Body of pancreas (tissue), 4 donors: ENCODE results near the gene LPCAT1. TPM values are rescaled to one million over a fixed set of nuclear protein-coding genes. Genes with fewer than 3 reads are reported as not detected.
"Not testable (repeated sequence)": the region's sequence is repeated elsewhere in the genome, so short reads cannot be mapped to it uniquely, and the experiment has no call there.

Source experiments
- ATAC-seq: fragments of 150-250 bp; one replicate; pipeline ENCODE4 v1.9.1; 2016
- DNase-seq, 4 donors: peaks; one replicate each; pipeline ENCODE4 v3.0.0-alpha.2; 2019
- H3K27ac ChIP-seq, 4 donors: fragments of 200-600 bp; sonication (generic); 1 replicate in 3 of 4; 2 replicates in 1 of 4; pipeline versions ENCODE4 v1.5.1 to v1.6.1; 2016 to 2019; ENCODE audit warnings: mild to moderate bottlenecking in 1 of 4, mixed read lengths in 1 of 4, moderate library complexity in 1 of 4
- H3K27me3 ChIP-seq, 2 donors: fragments of 200-600 bp; sonication (generic); one replicate each; pipeline ENCODE4 v1.6.0; 2016; ENCODE audit warnings: mild to moderate bottlenecking in 1 of 2
- H3K36me3 ChIP-seq, 2 donors: fragments of 200-600 bp; sonication (generic); replicated peaks in 1 of 2; 2 replicates each; pipeline ENCODE4 v1.5.1; 2016; ENCODE audit warnings: low read depth in 2 of 2; ENCODE audit not compliant: insufficient read depth in 1 of 2
- H3K4me1 ChIP-seq: fragments of 200-600 bp; sonication (generic); one replicate; pipeline ENCODE4 v1.6.0; 2016
- H3K4me3 ChIP-seq, 2 donors: fragments of 200-600 bp; sonication (generic); 1 replicate in 1 of 2; 2 replicates in 1 of 2; pipeline ENCODE4 v1.5.1; 2016 to 2019
- H3K9me3 ChIP-seq, 3 donors: fragments of 200-600 bp; sonication (generic); 1 replicate in 2 of 3; 2 replicates in 1 of 3; pipeline ENCODE4 v1.5.1; 2016
- POLR2A ChIP-seq, 3 donors: fragments of 450-650 bp; IDR thresholded peaks; one replicate each; pipeline ENCODE4 v1.6.1; 2016; ENCODE audit warnings: antibody characterized with exemption in 3 of 3, mild to moderate bottlenecking in 2 of 3
- WGBS, 2 donors: methylation state at CpG; one replicate each; pipeline ENCODE4 v1.1.5; 2017; 5-methylcytosine and 5-hydroxymethylcytosine counted together
- intact Hi-C: fragments of 100-400 bp; cut with DNase I; formaldehyde crosslinking; loops from one replicate; pipeline ENCODE4 v1.15.1; 2023
- total RNA-seq, 2 donors: library from RNA; depleted of rRNA; stranded (reverse); fragments of >200 nt; gene quantifications; one replicate each; pipeline ENCODE4 v1.1.0, GENCODE V29; 2016
- TF ChIP-seq, protein P1 (sequence below), 7 experiments: fragments of 450-650 bp in 4 of 7; fragments of 200-600 bp in 3 of 7; sonication (generic) in 3 of 7; IDR thresholded peaks; one replicate each; pipeline ENCODE4 v1.5.1; 2016 to 2019; ENCODE audit warnings: antibody characterized with exemption in 7 of 7

The LPCAT1 gene
- total RNA-seq, 2 donors from 2014 or later = 17.1 to 21.5 TPM

DNA sequence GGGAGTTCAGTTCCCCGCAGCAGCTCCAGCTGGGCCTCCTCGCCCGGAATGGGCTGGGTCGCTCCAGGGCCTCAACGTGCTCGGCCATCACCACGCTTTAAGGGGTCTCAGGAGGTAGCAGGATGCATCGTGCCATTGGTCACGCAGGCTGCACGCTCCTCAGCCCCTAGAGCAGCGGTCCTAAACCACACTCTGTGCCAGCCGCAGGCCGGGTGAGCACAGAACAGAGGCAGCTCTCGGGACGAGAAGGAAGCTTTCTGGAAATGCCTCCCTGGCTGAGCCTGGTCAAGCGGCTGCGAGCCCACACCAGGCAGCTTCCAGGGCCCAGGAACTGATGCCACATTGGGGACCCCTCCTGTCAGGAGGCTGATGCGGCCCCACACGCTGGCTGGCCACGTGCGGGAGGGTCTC is 39.3 kb upstream of the LPCAT1 start:
- 92 to 93% methylated on average over 15 to 16 of the region's 21 CpGs for WGBS, 2 donors
- Histone ChIP-seq H3K4me1 (peaks cover 11% of the 10 kb centered on the region), H3K36me3 (no peaks in the 10 kb centered on the region), H3K4me3 (no peak overlapping the region), H3K9me3 (no peaks in the 10 kb centered on the region), H3K27ac (no peak overlapping the region), H3K27me3 (no peaks in the 10 kb centered on the region)
- TF ChIP-seq, protein P1, sequence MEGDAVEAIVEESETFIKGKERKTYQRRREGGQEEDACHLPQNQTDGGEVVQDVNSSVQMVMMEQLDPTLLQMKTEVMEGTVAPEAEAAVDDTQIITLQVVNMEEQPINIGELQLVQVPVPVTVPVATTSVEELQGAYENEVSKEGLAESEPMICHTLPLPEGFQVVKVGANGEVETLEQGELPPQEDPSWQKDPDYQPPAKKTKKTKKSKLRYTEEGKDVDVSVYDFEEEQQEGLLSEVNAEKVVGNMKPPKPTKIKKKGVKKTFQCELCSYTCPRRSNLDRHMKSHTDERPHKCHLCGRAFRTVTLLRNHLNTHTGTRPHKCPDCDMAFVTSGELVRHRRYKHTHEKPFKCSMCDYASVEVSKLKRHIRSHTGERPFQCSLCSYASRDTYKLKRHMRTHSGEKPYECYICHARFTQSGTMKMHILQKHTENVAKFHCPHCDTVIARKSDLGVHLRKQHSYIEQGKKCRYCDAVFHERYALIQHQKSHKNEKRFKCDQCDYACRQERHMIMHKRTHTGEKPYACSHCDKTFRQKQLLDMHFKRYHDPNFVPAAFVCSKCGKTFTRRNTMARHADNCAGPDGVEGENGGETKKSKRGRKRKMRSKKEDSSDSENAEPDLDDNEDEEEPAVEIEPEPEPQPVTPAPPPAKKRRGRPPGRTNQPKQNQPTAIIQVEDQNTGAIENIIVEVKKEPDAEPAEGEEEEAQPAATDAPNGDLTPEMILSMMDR (IDR thresholded peaks at IDR 0.05) = no peak
- TF ChIP-seq POLR2A (IDR thresholded peaks at IDR 0.05) = no peak
- intact Hi-C loops = no loop called here
- DNase-seq (no peak), ATAC-seq (no peak)

DNA sequence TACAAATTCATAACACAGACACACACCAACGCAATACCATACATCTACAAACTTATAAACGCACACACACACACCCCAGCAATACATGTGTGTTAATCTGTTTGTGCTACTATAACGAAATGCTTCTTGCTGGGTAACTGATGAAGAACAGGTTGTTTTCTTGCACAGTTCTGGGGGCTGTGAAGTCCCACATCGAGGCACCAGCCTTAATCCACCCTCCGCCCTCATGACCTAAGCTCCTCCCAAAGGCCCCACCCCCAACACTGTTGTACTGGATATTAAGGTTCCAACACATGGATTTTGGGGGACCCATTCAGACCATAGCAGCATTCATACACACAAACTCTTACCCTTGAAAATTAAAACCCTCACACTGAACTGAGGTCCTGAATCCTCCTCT is 38.8 kb upstream of the LPCAT1 start:
- H3K4me1 ChIP-seq = peaks cover 6% of the 10 kb centered on the region
- H3K4me3 ChIP-seq = no peak overlapping the region
- DNase-seq (no peak), ATAC-seq (no peak)
- no peaks in the 10 kb centered on the region for H3K9me3 ChIP-seq
- no peaks in the 10 kb centered on the region for H3K36me3 ChIP-seq
- TF ChIP-seq POLR2A (IDR thresholded peaks at IDR 0.05) = no peak
- TF ChIP-seq, protein P1 (IDR thresholded peaks at IDR 0.05) = no peak
- H3K27me3 ChIP-seq = no peaks in the 10 kb centered on the region
- WGBS, 2 donors = 78 to 85% methylated on average over 5 of the region's 5 CpGs
- H3K27ac ChIP-seq = no peak overlapping the region
- intact Hi-C loops = no loop called here

DNA sequence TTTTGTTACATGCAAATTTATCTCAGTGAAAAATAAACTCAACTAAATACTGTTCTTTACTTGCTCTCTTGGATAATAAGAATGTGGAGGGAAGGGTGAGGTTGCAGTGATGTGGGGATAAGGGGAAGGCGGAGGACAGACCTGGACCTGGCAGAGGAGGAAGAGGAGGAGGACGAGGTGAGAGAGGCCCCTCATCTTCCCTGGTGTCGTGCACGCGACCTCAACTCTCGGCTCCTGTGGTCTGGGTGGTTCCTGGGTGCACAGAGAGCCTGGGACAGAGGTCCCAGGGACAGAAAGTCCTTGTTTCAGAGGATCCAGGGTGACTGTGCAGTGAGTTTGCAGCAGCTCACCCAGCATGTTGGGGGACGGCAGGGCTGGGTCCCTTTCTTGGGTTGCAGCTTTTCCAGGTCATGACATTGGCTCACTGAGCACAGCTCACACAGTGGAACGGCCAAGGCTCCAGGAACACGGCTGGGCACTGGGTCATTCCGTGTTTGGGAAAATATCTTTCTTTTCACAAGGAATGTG is 37.7 kb upstream of the LPCAT1 start:
- no peak for TF ChIP-seq POLR2A (IDR thresholded peaks at IDR 0.05)
- TF ChIP-seq, protein P1 (IDR thresholded peaks at IDR 0.05) = no peak

DNA sequence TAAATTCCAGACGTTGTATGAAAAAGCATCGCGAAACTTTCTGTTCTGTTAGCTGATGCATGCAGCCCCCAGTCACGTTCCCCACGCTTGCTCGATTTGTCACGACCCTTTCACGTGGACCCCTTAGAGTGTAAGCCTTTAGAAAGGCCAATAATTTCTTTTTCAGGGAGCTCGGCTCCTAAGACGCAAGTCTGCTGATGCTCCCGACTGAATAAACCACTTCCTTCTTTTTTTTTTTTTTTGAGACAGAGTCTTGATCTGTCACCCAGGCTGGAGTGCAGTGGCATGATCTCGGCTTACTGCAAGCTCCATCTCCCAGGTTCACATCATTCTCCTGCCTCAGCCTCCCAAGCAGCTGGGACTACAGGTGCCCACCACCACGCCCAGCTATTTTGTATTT is 36.7 kb upstream of the LPCAT1 start:
- DNase-seq, intact Hi-C loops, ATAC-seq, H3K27me3 ChIP-seq, H3K4me1 ChIP-seq, H3K9me3 ChIP-seq, H3K27ac ChIP-seq, H3K36me3 ChIP-seq, H3K4me3 ChIP-seq: not testable (repeated sequence)
- WGBS, 2 donors = 81 to 85% methylated on average over 13 of the region's 13 CpGs

More for the DNA sequence above, 37.7 kb upstream of the LPCAT1 start:
- no peak overlapping the region for H3K4me3 ChIP-seq
- no peaks in the 10 kb centered on the region for H3K4me1 ChIP-seq
- H3K27ac ChIP-seq = no peak overlapping the region
- H3K36me3 ChIP-seq = no peaks in the 10 kb centered on the region
- H3K27me3 ChIP-seq = no peaks in the 10 kb centered on the region
- no peak for ATAC-seq
- WGBS, 2 donors = 68 to 77% methylated on average over 8 to 10 of the region's 10 CpGs
- no peaks in the 10 kb centered on the region for H3K9me3 ChIP-seq
- intact Hi-C loops = no loop called here
- no peak for DNase-seq

DNA sequence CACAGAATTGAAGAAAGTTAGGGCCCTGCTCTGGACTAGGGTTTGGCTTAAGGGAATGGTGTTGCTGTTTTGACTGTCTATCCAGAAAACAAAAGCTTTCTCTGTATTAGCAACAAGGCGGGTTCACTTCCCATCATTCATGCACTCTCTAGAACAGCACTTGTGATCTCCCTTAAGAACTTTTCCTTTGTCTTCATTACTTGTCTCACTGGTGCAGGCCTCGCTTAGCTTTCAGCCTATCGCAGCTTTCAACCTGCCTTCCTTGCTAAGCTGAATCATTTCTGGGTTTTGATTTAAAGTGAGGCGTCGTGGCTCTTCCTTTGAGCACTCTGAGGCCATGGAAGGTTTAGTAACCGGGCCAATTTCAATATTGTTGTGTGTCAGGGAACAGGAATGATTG is 35.2 kb upstream of the LPCAT1 start:
- ATAC-seq (no peak), DNase-seq (no peak)
- H3K36me3 ChIP-seq = no peaks in the 10 kb centered on the region
- intact Hi-C loops = no loop called here
- H3K4me3 ChIP-seq = no peak overlapping the region
- peaks cover 12% of the 10 kb centered on the region for H3K4me1 ChIP-seq
- TF ChIP-seq, protein P1 (IDR thresholded peaks at IDR 0.05) = no peak
- no peak for TF ChIP-seq POLR2A (IDR thresholded peaks at IDR 0.05)
- no peaks in the 10 kb centered on the region for H3K9me3 ChIP-seq
- H3K27ac ChIP-seq = no peak overlapping the region
- H3K27me3 ChIP-seq = no peaks in the 10 kb centered on the region
- WGBS, 2 donors = 80 to 82% methylated on average over 6 of the region's 6 CpGs
